ENCODE measurements around the gene TTC28.

GRCh38 chr22:28044546-28045173 is 635.0 kb downstream of the TTC28 start:
- no peak for TF ChIP-seq POLR2A (IDR thresholded peaks at IDR 0.05)
- TF ChIP-seq, protein P1, sequence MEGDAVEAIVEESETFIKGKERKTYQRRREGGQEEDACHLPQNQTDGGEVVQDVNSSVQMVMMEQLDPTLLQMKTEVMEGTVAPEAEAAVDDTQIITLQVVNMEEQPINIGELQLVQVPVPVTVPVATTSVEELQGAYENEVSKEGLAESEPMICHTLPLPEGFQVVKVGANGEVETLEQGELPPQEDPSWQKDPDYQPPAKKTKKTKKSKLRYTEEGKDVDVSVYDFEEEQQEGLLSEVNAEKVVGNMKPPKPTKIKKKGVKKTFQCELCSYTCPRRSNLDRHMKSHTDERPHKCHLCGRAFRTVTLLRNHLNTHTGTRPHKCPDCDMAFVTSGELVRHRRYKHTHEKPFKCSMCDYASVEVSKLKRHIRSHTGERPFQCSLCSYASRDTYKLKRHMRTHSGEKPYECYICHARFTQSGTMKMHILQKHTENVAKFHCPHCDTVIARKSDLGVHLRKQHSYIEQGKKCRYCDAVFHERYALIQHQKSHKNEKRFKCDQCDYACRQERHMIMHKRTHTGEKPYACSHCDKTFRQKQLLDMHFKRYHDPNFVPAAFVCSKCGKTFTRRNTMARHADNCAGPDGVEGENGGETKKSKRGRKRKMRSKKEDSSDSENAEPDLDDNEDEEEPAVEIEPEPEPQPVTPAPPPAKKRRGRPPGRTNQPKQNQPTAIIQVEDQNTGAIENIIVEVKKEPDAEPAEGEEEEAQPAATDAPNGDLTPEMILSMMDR (IDR thresholded peaks at IDR 0.05) = no peak

Measured in heart left ventricle (tissue), 13 donors.